Measurements from ENCODE around the gene CYB5RL. TPM values are rescaled to one million over a fixed set of nuclear protein-coding genes. Genes with fewer than 3 reads are reported as not detected.

CYB5RL gene
- total and polyA plus RNA-seq, 2 of the 8 experiments (the other 6 are each of a cell fraction or from before 2014, with no cell fraction given): 13.2 to 14.1 TPM

DNA sequence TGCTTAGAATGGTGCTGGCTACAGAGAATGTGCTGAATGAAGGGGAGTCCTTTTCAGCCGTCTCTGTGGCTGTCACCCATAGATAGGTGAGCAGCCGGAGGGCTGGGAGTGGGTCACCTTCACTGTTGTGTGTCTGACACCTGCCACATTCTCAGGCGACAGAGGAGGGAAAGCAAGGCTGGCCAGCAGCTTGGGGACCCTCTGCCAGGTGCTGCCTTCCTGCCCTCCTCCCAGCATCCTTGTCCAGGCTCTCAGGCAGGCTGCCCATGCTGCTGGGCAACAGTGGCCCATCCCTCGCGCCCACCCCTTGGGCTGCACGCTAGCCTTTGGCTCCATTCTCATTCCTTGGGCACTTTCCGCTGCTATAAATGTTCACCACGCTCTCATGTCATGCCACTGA lies 22.1 kb downstream of the CYB5RL start:
- Histone ChIP-seq H2BK12ac (ENCODE audit: low read depth, low read length) (no peak overlapping the region), H2AFZ (ENCODE audit: low read length) (no peak overlapping the region), H3K4me2 (ENCODE audit: insufficient read depth in 1 of 2, low read depth in 2 of 2, low read length in 2 of 2) (no peak overlapping the region), H2BK20ac (ENCODE audit: low read length) (no peak overlapping the region), H4K91ac (replicated peaks; ENCODE audit: insufficient read length, low read length) (no peak overlapping the region), H3K56ac (replicated peaks; ENCODE audit: insufficient read length, low read depth, low read length) (no peak overlapping the region), H3K9ac (replicated peaks in 1 of 4; ENCODE audit: extremely low read depth in 1 of 4, low read depth in 3 of 4, low read length in 3 of 4) (no peak overlapping the region), H3K4me3 (ENCODE audit: extremely low read depth in 1 of 4, insufficient read depth in 2 of 4, low read depth in 3 of 4, low read length in 4 of 4) (no peak overlapping the region), H3K9me3 (ENCODE audit: insufficient read depth in 2 of 2, low read depth in 1 of 2, low read length in 1 of 2) (no peaks in the 10 kb centered on the region), H3K27ac (ENCODE audit: low read depth, low read length) (no peak overlapping the region), H4K5ac (ENCODE audit: insufficient read length, low read depth, low read length) (no peak overlapping the region), H3K4ac (replicated peaks; ENCODE audit: insufficient read length, low read depth, low read length) (no peak overlapping the region), H2BK120ac (replicated peaks; ENCODE audit: low read depth, low read length) (no peak overlapping the region), H3K79me2 (ENCODE audit: control insufficient read depth in 1 of 2, insufficient read depth in 2 of 2, low read length in 2 of 2) (no peaks in the 10 kb centered on the region), H4K8ac (ENCODE audit: extremely low read depth, insufficient read depth, low read length) (no peak overlapping the region), H3K27me3 (replicated peaks in 1 of 4; ENCODE audit: control insufficient read depth in 3 of 4, extremely low read depth in 1 of 4, insufficient read depth in 3 of 4, low read length in 3 of 4) (no peaks in the 10 kb centered on the region), H3K18ac (ENCODE audit: extremely low read depth, low read length) (no peak overlapping the region), H4K20me1 (replicated peaks in 1 of 2; ENCODE audit: control insufficient read depth in 1 of 2, insufficient read depth in 2 of 2, low read length in 2 of 2) (peaks cover 0 to 5% of the 10 kb centered on the region in 2 experiments), H2BK15ac (ENCODE audit: low read length) (no peak overlapping the region), H3K36me3 (ENCODE audit: control insufficient read depth in 2 of 4, insufficient read depth in 4 of 4, low read length in 3 of 4) (no peaks in the 10 kb centered on the region), H3K23me2 (ENCODE audit: low read depth, low read length) (no peaks in the 10 kb centered on the region), H3K23ac (ENCODE audit: insufficient read length) (no peak overlapping the region), H2AK5ac (ENCODE audit: low read depth, low read length) (no peak overlapping the region), H3K4me1 (replicated peaks in 1 of 4; ENCODE audit: control insufficient read depth in 3 of 4, insufficient read depth in 4 of 4, low read length in 3 of 4) (no peaks in the 10 kb centered on the region), H3K79me1 (ENCODE audit: low read depth, low read length) (no peaks in the 10 kb centered on the region), H2BK5ac (ENCODE audit: low read depth, low read length) (no peak overlapping the region), H3K14ac (ENCODE audit: insufficient read length) (no peak overlapping the region)
- no peak for DNase-seq (ENCODE audit: low read depth in 1 of 2, low spot score in 2 of 2)
- WGBS, 2 experiments (ENCODE audit: extremely low coverage in 1 of 2, insufficient coverage in 1 of 2, insufficient read length in 1 of 2, insufficient replicate concordance in 2 of 2, low coverage in 1 of 2, low lambda C conversion rate in 2 of 2, missing lambda C conversion rate in 1 of 2): 90% methylated on average over 8 of the region's 8 CpGs; no CpG with 5 or more reads in 1 of the 2 experiments
- FAIRE-seq: no peak
- ChIA-PET POLR2A (ENCODE audit: partially characterized antibody) (interaction anchor here (0.9 to 1.7 kb wide), 2 partner anchors 9 to 219 kb away, joined by 3 to 4 read pairs; no protein-coding TSS in a partner anchor), CTCF (ENCODE audit: partially characterized antibody) (interaction anchor here (1.4 to 2.1 kb wide), 3 partner anchors 10 to 104 kb away, joined by 4 to 6 read pairs (median 4); no protein-coding TSS in a partner anchor)
- TF ChIP-seq, protein P1, sequence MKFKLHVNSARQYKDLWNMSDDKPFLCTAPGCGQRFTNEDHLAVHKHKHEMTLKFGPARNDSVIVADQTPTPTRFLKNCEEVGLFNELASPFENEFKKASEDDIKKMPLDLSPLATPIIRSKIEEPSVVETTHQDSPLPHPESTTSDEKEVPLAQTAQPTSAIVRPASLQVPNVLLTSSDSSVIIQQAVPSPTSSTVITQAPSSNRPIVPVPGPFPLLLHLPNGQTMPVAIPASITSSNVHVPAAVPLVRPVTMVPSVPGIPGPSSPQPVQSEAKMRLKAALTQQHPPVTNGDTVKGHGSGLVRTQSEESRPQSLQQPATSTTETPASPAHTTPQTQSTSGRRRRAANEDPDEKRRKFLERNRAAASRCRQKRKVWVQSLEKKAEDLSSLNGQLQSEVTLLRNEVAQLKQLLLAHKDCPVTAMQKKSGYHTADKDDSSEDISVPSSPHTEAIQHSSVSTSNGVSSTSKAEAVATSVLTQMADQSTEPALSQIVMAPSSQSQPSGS (IDR thresholded peaks at IDR 0.05; ENCODE audit: low read length): no peak
- TF ChIP-seq RXRA (IDR thresholded peaks at IDR 0.05; ENCODE audit: insufficient read depth, low read depth, low read length) (no peak), BRCA1 (IDR thresholded peaks at IDR 0.05; ENCODE audit: low read depth, low read length) (no peak), CTBP2 (IDR thresholded peaks at IDR 0.05; ENCODE audit: borderline replicate concordance, insufficient read depth, insufficient read length, low read length) (no peak), BACH1 (IDR thresholded peaks at IDR 0.05; ENCODE audit: low read length) (no peak), SIRT6 (IDR thresholded peaks at IDR 0.05; ENCODE audit: low read length) (no peak), ZNF274 (IDR thresholded peaks at IDR 0.05; ENCODE audit: borderline replicate concordance, extremely low read depth, low read length) (no peak), YY1 (IDR thresholded peaks at IDR 0.05; ENCODE audit: low read depth, low read length) (no peak), FOSL1 (IDR thresholded peaks at IDR 0.05; ENCODE audit: insufficient read depth, low read depth, low read length) (no peak), POLR2A (IDR thresholded peaks at IDR 0.05; ENCODE audit: control extremely low read depth in 1 of 2, low read depth in 2 of 2, low read length in 2 of 2) (no peak), CREB1 (IDR thresholded peaks at IDR 0.05) (no peak), PHF8 (conservative IDR thresholded peaks at IDR 0.05; ENCODE audit: low read depth, low read length) (no peak)
- TF ChIP-seq, protein P2, sequence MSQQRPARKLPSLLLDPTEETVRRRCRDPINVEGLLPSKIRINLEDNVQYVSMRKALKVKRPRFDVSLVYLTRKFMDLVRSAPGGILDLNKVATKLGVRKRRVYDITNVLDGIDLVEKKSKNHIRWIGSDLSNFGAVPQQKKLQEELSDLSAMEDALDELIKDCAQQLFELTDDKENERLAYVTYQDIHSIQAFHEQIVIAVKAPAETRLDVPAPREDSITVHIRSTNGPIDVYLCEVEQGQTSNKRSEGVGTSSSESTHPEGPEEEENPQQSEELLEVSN (IDR thresholded peaks at IDR 0.05): no peak

All from H1 (cell line).